SK-N-DZ (cell line): ENCODE measurements around the gene ZSWIM6.

ENCODE experiments used
- DNase-seq: peaks from one replicate; pipeline ENCODE4 v3.0.0-alpha.2; 2015; ENCODE audit warnings: low spot score

Gene ZSWIM6

DNA sequence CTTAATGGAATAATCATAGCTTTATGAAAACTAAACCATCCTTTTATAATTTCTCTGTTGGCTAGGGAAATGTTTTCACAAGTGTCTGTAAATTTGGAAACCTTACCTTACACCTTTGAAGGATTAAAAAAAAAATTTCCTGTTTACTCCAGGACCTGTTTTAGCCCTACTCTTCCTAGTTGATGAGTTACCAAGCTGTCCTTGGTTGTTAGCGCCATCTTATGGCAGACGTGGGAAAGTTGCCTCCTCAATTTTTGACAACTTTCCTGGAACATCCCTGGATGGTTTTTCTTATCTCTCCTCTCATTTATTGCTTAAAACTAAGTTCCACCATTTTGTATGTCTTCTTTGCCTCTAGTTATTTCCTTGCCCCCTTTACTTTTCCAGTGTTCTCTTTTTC, 25.7 kb downstream of the ZSWIM6 start:
- DNase-seq, result peak; percentile 24

DNA sequence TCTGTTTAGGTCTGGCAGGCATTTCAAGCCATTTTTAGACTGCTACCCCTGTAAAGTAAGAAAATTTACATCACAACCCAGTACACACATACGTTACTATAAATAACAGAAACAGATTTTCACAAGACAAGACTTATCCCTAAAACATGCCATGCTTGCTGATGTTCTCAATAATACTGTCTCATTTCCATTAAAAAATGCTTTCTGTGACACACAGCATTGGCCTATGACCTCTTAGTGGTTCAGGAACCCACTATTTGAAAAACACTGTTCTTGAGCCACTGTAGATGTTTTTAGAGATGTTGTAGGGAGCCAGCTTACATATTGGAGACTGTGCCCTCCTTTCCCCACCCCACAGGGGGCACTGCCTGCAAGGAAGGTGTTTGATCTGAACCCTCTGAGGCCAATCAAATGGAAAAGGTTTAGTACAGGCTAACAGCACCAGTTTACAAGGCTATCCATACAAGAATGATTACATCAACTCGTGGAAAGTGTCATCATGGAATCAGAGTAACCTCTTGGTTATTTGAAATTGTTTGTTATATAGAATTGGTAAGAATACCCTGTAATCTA, 30.8 kb downstream of the ZSWIM6 start:
- no peak for DNase-seq

DNA sequence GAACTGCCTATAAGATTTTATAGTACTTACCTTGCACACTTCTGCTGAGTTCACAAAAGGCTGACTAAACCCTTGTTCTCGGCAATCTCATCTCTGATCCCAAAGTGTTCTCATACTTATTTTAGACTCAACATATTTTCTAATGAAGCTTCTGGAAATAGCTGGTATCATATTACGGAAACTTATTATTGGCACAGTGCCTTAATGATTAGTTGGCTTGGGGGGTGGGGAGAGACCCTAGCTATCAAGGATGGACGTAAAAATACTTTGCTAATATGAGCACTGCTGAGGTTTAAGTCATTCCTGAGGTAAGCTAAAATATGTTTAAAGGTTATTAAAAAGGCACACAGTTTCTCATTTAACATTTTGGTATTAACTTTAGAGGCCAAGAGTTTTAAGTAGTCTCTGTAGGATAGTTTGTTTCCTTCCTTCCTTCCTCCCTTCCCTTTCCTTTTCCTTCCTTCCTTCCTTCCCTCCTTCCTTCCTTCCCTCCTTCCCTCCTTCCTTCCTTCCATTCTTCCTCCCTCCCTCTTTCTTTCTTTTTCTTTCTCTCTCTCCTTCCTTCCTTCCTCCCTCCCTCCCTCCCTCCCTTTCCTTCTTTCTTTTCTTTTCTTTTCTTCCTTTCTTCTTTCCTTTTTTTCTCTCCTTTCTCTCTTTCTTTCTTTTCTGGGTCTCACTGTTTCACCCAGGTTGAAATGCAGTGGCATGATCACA, 31.5 kb downstream of the ZSWIM6 start:
- no peak for DNase-seq

DNA sequence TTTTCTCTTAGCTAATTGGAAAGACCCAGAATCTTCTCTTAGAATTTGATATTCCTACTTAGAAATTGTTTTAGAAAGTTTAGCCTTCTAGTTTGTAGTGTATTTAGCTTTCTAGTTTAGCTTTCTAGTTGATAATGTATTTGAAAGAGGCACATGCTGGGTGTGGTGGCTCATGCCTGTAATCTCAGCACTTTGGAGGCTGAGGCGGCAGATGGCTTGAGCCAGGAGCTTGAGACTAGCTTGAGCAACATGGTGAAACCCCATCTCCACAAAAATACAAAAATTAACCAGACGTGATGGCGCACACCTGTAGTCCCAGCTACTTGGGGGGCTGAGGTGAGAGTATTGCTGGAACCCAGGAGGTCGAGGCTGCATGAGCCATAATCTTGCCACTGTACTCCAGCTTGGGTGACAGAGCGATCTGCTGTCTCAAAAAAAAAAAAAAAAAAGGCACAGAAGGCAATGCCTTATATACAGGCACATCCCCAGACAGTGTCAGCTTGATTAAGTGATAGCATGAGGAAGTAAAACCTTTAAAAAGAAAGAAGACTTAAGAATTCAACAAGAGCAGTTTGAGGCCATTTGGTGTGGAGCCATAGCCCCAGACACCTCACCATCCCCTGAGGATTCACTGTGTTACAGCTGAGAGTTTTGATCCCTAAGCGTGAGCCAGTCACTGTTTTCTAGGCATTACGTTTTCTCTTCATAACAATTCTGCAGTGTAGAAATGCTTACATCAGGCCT, 34.6 kb downstream of the ZSWIM6 start:
- no peak for DNase-seq

DNA sequence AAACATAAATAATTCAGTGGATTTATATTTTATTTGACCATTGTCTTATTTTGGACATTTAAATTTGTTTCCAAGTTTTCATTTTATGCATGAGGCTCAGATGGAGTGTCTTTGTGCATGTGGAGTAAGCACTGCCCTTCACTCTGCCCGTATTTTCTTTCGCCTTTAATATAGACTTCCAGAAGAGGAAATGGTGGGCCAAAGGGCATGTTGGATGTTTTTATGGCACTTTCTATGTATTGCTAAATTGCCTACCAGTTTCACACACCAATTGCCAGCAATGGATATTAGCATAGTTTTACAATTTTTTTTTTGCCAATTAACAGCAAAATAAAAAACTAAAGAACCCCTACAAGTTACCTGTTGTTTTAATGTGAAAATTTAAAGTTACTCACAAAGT, 38.4 kb downstream of the ZSWIM6 start:
- DNase-seq, result no peak

DNA sequence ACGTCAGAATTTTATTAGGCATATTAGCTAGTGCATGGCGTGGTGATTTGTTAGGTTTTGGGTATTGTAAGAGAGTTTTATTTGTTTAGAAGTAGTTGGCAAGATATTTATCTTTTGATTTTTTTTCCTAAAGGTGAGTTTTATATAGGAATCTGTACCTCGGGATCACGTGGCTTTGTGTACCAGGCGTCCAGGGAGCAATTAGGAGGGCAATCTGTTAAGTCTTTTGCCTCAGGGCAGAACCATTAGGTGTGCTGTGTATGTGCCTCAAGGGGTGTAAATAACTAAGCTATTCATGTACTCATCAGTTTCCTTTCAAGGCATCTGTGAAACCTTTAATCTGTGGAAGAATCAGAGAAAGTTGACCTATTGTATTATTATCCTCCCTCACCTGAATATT, 39.4 kb downstream of the ZSWIM6 start:
- DNase-seq, result no peak

DNA sequence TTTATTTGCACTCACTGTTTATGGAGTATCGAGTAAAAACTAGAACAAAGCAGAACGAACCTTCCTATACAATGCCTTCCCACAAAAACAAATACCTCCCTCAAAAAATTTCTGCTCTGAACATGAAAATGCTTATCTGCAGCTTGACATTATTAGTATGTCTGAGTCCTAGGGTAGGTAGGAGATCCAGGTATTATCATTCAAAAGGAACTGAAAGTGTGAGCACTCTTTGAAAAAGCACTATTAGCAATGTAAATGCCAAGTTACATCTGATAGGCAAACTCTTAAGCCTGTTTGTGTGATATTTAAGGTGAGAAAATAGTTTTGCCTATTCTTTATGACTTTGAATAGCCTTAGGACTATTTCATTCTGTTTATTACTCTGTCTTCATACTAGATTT, 47.6 kb downstream of the ZSWIM6 start:
- DNase-seq, result no peak

DNA sequence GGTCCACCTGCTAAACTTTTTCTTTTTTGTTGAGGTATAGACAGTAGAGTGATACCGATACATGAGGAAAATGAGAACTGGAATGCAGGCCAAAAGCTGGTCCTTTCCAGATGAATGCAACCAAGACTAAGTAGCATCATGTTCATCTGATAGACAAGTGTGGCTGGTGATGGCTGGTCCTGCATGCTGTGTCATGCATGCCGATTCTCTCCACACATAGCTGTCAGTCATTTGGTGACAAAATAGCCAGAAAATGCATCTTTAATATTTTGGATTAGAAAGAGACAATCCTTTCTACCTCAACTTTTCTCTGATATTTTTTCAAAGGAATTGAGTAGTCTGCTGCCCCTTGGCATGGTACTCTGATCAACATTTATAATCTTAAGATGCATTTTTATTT, 49.9 kb downstream of the ZSWIM6 start:
- DNase-seq, result no peak

DNA sequence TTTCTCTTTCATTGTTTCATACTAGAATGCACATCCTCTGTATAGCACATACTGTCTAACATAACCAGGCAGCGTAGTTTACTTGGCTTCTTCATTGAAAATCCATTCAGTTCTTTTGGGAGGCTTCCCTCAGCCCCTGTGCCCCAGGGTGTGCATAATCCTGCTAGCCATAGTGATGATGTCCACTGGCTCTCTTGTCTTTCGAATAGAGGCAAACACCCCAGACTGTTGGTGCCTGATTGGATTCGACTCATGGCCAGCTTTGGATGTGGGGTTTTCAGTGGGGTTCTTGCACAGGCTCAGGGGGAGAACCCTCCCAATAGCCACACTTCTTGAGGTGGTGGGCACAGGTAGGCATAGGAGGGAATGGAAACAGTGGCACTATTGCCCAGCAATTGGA, 53.6 kb downstream of the ZSWIM6 start:
- no peak for DNase-seq

DNA sequence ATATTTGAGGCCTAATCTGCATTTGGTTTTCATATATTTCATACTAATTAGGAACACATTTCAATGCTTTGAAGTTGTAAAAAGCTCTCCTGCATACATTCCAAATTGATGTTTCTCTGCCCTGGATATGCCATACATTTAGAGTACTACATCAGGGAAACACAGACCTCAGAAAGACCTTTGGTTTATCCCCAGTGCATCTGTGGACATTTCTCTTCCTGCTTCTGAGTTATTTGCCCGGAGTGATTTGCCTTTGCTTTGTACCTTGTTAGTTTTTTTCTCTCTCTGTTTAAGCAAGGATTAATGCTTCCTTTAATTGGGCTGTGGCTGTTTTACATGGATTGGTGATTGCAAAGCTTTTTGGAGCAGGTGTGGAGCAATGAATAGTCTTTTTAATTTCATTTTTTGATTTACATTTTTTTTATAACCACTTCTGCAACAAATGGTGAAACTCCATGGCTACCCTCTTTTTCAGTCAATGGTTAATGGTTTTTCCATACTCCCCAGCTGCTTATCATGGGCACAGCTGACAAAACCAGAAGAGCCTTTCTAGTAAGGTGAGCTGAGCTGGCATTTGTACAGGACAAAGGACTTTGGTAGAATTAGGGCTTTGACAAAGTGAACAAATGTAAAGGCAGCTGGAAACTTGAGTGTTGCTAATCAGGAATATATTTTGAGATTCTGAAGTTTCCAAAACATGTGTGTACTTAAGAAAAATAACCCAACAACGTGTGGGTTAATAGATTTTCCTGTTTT, 54.2 kb downstream of the ZSWIM6 start:
- no peak for DNase-seq

DNA sequence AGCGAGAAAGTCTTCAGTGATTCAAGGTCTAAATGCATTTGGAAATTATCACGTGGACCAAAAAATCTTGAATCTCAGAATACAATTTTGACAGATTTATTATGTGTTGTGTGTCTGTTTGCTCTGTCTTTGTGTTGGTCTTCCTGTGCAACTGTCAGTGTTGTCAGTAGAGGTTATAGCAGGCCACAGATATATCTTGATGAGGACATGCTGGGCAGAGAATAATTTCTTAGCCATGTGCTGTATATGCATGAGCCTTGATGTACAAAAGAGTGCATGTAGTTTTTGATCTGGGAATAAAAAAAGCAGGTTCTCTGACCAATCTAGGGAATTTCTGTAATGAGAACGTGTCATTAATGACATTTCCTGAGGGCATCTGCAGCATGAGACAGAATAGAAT, 57.6 kb downstream of the ZSWIM6 start:
- no peak for DNase-seq

DNA sequence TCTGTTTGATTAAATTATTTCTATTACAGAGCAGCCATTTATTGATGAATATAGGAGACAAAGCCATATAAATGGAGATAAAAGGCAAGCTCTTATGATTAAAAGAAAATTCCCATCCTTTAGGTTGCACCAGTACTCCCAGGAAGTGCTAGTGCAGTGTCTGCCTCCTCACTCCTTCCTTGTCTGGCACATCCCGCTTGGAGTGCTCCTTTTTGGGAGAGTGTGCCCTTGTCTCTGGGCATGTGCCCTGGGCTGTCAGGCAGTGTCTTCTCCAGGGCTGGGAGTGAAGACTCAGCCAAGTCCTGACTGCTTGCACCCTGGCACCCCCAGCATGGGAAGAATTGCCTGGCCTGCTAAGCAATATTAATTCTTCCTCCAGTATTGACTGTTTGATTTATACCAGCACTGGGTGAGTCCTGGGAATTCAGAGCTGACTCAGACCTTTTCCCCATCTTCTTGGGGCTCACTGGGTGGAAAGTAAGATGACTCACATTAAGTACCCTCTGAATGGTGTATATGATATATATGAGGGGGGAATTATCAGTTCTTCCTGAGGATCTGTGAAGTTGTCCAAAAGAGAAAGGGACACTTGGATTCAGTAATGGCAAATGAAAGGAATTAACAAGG, 62.1 kb downstream of the ZSWIM6 start:
- no peak for DNase-seq

DNA sequence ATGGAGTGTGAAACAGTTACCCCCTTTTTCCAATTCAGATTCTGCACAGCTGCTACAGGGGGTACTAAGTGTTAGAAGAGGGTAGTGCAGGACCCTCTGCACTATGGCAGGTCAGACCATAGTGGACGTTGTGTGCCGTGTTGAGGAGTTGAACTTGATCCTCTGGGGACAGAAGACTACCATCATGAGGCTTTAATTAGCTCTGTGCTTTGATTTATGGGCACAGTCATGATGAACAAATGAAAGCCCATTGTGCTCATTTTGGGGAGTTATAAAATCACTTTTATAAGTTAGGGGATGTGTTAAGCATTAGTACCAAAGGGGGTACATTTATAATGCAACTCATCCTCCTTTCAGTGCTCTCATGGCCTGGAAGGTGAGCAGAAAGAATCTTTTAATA, 62.7 kb downstream of the ZSWIM6 start:
- DNase-seq, result no peak

DNA sequence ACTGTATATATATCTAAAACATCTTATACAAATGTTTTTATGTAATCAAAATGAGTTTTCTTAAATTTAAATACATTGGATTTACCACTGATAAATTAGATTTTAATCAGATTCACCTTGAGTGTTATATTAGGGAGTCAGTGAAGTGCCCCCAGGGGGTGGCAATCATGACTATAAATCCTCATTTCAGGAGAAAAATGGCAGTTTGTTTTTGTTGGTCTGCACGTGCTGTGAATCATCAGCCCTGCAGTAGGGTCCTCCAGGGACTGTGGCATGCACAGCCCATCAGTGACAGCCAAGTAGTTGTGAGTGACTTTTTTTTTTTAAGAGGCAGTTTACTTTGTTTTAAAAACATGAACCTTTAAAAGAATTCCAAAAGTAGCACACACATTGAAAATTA, 65.2 kb downstream of the ZSWIM6 start:
- no peak for DNase-seq

DNA sequence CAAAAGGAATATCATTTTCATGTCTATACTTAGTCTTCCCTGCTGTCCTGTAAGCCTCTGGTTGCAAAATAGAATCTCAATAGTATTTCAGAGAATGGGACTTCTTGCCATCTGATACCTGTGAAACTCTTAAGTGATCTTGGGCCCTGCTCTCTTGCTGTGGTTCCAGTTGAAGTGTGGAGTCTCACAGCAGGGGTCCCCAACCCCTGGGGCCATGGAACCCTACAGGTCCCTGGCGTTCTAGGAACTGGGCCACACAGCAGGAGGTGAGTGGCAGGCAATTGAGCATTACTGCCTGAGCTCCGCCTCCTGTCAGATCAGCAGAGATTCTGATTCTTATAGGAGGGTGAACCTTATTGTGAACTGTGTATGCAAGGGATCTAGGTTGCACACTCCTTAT, 65.9 kb downstream of the ZSWIM6 start:
- no peak for DNase-seq

DNA sequence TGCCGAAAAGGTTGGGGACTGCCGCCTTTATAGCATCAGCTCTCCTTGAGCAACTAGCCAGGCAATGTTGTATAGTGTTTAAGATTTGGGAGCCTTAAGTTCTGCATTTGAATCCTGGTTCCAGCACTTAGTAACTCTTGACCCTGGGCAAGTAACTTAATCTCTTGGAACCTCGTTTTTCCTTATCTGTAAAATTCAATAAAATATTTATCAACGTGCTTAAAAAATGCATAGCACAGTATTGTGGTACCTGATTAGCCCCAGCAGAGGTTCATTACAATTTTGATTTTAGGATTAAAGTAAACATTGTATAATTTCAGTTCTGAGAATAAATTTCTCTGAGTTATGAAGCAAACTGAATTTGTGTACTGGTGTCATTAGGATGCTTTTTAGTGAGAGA, 66.4 kb downstream of the ZSWIM6 start:
- no peak for DNase-seq

DNA sequence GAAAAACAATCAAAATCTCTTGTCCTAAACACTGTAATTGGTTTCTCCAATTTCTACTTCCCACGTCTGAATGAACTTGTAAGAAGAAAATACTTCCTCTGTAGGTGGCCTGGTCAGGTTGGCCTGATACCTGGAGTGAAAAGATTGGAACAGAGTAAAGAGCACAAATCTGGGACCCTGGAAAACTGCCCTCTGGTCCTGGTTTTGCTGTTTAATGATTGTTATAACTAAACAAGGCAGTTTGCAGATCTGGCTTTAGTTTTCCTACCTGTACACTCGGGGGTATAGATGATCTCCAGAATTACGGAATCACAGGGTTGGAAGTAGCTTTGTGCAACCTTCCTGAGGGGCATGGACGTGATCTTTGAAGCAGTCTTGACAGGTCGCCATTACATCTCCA, 67.6 kb downstream of the ZSWIM6 start:
- DNase-seq, result no peak

DNA sequence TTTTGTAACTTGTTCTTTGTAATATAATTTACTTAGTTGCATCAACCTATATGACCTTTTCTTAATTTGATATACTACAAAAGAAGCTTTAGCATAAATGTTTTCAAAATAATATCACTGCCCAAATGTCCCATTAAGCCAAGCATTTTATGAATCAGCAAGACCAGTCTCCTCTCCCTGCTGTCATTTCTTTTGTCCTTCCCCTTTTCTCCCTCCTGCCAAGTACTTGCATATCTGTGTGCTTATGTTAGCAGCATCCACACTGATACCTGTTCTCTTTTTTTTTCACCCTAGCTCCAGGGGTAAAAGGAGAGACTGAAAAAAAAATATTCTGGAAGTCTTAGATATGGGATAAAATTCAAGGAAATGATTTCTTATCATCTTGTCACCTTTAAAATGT, 69.7 kb downstream of the ZSWIM6 start:
- DNase-seq, result no peak

DNA sequence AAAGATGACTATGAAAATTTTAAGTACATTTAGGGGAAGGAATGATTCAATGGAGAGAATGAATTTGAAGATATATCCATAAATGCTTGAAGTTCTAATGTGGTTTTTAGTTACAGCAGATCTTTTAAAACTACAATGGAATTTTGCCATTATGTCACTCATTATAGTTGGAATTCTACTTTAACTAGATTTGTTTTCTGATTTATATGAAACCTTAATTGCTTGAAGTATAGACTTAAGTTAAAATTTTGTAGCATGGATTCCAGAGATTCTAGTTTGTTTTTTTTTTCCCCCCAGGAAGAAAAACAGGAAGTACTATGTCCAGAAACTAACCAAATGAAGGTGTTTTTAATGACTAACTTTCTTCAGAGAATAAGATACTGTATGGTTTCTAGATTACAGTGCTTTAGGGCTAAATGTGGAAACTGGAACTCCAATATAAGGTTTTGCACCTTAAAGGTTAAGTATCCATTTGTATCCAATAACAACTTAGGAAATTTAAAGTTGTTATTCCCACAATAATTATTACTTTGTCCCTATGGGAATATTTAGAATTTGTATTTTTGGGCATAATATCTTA, 70.3 kb downstream of the ZSWIM6 start:
- DNase-seq, result no peak

DNA sequence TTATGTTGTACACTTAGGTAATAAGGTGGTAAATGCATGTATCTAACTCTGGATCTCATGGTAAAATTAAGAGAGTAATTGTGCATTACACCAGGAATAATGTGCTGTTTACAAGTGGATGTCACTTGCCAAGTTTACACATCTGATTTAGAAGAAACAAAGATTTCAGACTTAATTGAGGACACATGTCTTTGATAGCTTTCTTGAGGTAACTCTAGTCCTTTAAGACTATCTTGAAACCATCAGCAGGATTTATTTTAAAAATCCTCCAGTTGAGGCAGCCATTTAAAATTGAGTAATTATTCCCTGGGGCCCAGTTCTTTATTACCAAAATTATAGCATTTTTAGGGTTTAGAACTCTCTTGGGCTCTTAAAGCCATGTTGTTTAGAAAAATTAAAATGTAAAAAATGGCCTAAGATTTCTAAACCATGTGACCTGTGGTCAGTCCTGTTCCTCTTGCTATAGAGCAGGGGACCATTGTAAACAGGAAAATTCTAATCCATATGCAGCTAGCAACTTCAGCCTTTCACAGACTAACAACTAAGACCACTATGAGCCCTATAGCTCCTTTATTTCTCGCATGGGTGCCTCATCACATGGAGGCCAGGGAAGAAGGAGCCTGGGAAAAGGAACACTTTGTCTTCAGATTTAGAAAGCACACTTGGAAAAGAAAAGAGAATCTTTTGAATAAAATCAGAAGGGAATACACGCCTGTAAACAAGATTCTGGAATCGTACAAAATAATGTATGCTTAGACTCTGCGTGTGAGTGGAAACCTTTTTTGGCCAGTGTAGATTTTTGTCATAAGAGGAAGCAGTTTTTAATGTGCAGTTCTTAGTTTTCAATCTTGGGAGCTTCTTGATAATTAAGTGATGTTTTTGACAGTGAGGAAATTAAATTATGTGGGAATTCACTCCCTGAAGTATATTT, 71.2 kb downstream of the ZSWIM6 start:
- DNase-seq, result no peak
